HepG2 (cell line): ENCODE data around the gene MEI1. TPM values are rescaled to one million over a fixed set of nuclear protein-coding genes. Genes with fewer than 3 reads are reported as not detected.

ENCODE experiments used
- EED ChIP-seq: sonication (generic); formaldehyde crosslinking; IDR thresholded peaks from 2 replicates; pipeline ENCODE4 v1.5.0; 2020; ENCODE audit warnings: mild to moderate bottlenecking, missing genetic modification reagents
- HES4 ChIP-seq: sonication (generic); formaldehyde crosslinking; IDR thresholded peaks from 2 replicates; pipeline ENCODE4 v1.9.0; 2021; ENCODE audit warnings: mild to moderate bottlenecking, missing genetic modification reagents, borderline replicate concordance
- HIVEP1 ChIP-seq: sonication (generic); formaldehyde crosslinking; IDR thresholded peaks from 2 replicates; pipeline ENCODE4 v1.4.0; 2020; ENCODE audit warnings: mild to moderate bottlenecking, missing genetic modification reagents
- MEIS2 ChIP-seq: sonication (generic); formaldehyde crosslinking; IDR thresholded peaks from 2 replicates; pipeline ENCODE4 v1.9.0; 2021; ENCODE audit warnings: mild to moderate bottlenecking, missing genetic modification reagents
- NFYB ChIP-seq: sonication (generic); formaldehyde crosslinking; IDR thresholded peaks from 2 replicates; pipeline ENCODE4 v1.4.0; 2020; ENCODE audit warnings: missing genetic modification reagents
- SP5 ChIP-seq: IDR thresholded peaks from 2 replicates; pipeline ENCODE4 v1.6.1; 2016; ENCODE audit warnings: low read depth, borderline replicate concordance
- SRSF4 ChIP-seq: fragments of 200-400 bp; formaldehyde crosslinking; IDR thresholded peaks from one replicate; pipeline ENCODE4 v1.6.1; 2018; ENCODE audit warnings: mild to moderate bottlenecking, low read depth, low read length, moderate library complexity; ENCODE audit not compliant: poor library complexity, severe bottlenecking
- TOE1 ChIP-seq: sonication (generic); formaldehyde crosslinking; IDR thresholded peaks from 2 replicates; pipeline ENCODE4 v1.4.0; 2020; ENCODE audit warnings: mild to moderate bottlenecking, missing genetic modification reagents
- WIZ ChIP-seq: sonication (generic); formaldehyde crosslinking; IDR thresholded peaks from 2 replicates; pipeline ENCODE4 v1.5.1; 2020; ENCODE audit warnings: mild to moderate bottlenecking, missing genetic modification reagents
- YY1 ChIP-seq: IDR thresholded peaks from 2 replicates; pipeline ENCODE4 v1.6.1; 2011; ENCODE audit warnings: low read length, low read depth, moderate library complexity, mild to moderate bottlenecking; ENCODE audit not compliant: insufficient read depth, insufficient replicate concordance
- ZBTB3 ChIP-seq: sonication (generic); formaldehyde crosslinking; IDR thresholded peaks from 2 replicates; pipeline ENCODE4 v1.4.0; 2020; ENCODE audit warnings: low read depth, mild to moderate bottlenecking, moderate library complexity, missing genetic modification reagents, borderline replicate concordance
- ZBTB42 ChIP-seq: sonication (generic); formaldehyde crosslinking; IDR thresholded peaks from 2 replicates; pipeline ENCODE4 v1.5.0; 2020; ENCODE audit warnings: mild to moderate bottlenecking, missing genetic modification reagents
- ZNF333 ChIP-seq: sonication (generic); formaldehyde crosslinking; IDR thresholded peaks from 2 replicates; pipeline ENCODE4 v1.4.0; 2020; ENCODE audit warnings: mild to moderate bottlenecking, missing genetic modification reagents, borderline replicate concordance
- ZNF570 ChIP-seq: sonication (generic); formaldehyde crosslinking; IDR thresholded peaks from 2 replicates; pipeline ENCODE4 v1.4.0; 2020; ENCODE audit warnings: mild to moderate bottlenecking, missing genetic modification reagents, borderline replicate concordance
- ZNF619 ChIP-seq: sonication (generic); formaldehyde crosslinking; IDR thresholded peaks from 2 replicates; pipeline ENCODE4 v1.4.0; 2020; ENCODE audit warnings: mild to moderate bottlenecking, missing genetic modification reagents
- ZSCAN21 ChIP-seq: sonication (generic); formaldehyde crosslinking; IDR thresholded peaks from 2 replicates; pipeline ENCODE4 v1.8.0; 2022; ENCODE audit warnings: mild to moderate bottlenecking, missing genetic modification reagents, moderate library complexity, borderline replicate concordance
- ZXDC ChIP-seq: sonication (generic); formaldehyde crosslinking; IDR thresholded peaks from 2 replicates; pipeline ENCODE4 v1.5.0; 2020; ENCODE audit warnings: mild to moderate bottlenecking, missing genetic modification reagents
- polyA plus RNA-seq, 8 experiments: library from polyadenylated mRNA; depleted of rRNA in 3 of 8; stranded (reverse) in 7 of 8; unstranded in 1 of 8; fragments of >200 nt; fragmentation: Illumina TruSeq in 4 of 8; extraction: Trizol in 4 of 8; gene quantifications; 2 replicates each; pipeline versions ENCODE4 v1.2.1 to v1.2.3, GENCODE V29; 2011 to 2016; ENCODE audit warnings: low read depth in 4 of 8, missing spikeins in 1 of 8, mixed read lengths in 1 of 8; ENCODE audit not compliant: insufficient read depth in 1 of 8
- total RNA-seq, 5 experiments: library from RNA; depleted of rRNA; stranded (reverse); fragments of >200 nt; fragmentation: Illumina TruSeq; extraction: Trizol; gene quantifications; 2 replicates each; pipeline ENCODE4 v1.2.3, GENCODE V29; 2016; ENCODE audit warnings: low read depth in 1 of 5
- TF ChIP-seq, protein P1 (sequence below): sonication (generic); formaldehyde crosslinking; IDR thresholded peaks from 2 replicates; pipeline ENCODE4 v1.4.0; 2020; ENCODE audit warnings: missing genetic modification reagents
- TF ChIP-seq, protein P2 (sequence below): sonication (generic); formaldehyde crosslinking; IDR thresholded peaks from 2 replicates; pipeline ENCODE4 v1.4.0; 2020; ENCODE audit warnings: missing genetic modification reagents

The MEI1 gene
- total and polyA plus RNA-seq, 2 of the 13 experiments (the other 11 are each of a cell fraction or from before 2014, with no cell fraction given): 0.75 to 1.9 TPM

DNA sequence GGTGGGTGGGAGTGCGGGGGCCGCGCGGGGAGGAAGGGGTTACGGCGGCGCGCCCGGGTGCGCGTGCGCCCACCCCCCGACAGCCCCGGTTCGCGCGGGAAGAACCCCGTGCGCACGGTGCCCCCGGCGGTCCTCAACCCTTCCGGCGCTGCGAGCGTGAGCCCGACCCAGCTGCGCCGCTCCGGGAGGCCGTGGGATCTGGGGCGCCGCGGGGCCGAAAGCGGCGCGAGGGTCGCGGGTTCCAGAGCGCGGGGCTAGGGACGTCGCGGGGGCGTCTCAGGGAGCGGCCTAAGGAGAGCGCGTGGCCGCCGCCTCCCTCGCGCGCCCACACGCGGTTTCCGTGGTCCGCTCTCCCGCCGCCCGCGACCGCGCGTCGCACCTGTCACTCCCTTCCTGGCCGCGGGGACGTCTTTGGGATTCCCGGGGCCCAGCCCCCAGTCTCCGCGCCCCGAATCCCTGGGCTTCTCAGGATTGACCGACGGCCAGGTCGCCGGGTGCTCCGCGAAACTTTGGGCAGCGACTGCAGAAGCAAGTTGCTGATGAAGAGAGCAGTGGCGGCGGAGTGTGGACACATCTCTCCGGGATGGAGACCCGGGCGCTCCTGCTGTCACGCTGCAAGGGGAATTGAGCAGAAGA, 134.2 kb downstream of the MEI1 start (continued):
- TF ChIP-seq, protein P1, sequence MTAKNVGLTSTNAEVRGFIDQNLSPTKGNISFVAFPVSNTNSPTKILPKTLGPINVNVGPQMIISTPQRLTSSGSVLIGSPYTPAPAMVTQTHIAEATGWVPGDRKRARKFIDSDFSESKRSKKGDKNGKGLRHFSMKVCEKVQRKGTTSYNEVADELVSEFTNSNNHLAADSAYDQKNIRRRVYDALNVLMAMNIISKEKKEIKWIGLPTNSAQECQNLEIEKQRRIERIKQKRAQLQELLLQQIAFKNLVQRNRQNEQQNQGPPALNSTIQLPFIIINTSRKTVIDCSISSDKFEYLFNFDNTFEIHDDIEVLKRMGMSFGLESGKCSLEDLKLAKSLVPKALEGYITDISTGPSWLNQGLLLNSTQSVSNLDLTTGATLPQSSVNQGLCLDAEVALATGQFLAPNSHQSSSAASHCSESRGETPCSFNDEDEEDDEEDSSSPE (CRISPR knock-in tag): peak; percentile 47; the same call in 1 of the 2 replicates
- TF ChIP-seq HIVEP1 (CRISPR knock-in tag): peak; percentile 60; the same call in 1 of the 2 replicates
- TF ChIP-seq ZSCAN21: peak; percentile 74; the same call in 1 of the 2 replicates
- TF ChIP-seq, protein P2, sequence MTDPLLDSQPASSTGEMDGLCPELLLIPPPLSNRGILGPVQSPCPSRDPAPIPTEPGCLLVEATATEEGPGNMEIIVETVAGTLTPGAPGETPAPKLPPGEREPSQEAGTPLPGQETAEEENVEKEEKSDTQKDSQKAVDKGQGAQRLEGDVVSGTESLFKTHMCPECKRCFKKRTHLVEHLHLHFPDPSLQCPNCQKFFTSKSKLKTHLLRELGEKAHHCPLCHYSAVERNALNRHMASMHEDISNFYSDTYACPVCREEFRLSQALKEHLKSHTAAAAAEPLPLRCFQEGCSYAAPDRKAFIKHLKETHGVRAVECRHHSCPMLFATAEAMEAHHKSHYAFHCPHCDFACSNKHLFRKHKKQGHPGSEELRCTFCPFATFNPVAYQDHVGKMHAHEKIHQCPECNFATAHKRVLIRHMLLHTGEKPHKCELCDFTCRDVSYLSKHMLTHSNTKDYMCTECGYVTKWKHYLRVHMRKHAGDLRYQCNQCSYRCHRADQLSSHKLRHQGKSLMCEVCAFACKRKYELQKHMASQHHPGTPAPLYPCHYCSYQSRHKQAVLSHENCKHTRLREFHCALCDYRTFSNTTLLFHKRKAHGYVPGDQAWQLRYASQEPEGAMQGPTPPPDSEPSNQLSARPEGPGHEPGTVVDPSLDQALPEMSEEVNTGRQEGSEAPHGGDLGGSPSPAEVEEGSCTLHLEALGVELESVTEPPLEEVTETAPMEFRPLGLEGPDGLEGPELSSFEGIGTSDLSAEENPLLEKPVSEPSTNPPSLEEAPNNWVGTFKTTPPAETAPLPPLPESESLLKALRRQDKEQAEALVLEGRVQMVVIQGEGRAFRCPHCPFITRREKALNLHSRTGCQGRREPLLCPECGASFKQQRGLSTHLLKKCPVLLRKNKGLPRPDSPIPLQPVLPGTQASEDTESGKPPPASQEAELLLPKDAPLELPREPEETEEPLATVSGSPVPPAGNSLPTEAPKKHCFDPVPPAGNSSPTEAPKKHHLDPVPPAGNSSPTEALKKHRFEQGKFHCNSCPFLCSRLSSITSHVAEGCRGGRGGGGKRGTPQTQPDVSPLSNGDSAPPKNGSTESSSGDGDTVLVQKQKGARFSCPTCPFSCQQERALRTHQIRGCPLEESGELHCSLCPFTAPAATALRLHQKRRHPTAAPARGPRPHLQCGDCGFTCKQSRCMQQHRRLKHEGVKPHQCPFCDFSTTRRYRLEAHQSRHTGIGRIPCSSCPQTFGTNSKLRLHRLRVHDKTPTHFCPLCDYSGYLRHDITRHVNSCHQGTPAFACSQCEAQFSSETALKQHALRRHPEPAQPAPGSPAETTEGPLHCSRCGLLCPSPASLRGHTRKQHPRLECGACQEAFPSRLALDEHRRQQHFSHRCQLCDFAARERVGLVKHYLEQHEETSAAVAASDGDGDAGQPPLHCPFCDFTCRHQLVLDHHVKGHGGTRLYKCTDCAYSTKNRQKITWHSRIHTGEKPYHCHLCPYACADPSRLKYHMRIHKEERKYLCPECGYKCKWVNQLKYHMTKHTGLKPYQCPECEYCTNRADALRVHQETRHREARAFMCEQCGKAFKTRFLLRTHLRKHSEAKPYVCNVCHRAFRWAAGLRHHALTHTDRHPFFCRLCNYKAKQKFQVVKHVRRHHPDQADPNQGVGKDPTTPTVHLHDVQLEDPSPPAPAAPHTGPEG: 0 out of 2 replicates have a peak, but pooled peaks have one; percentile 32
- TF ChIP-seq TOE1 (CRISPR knock-in tag): no peak
- 0 out of 2 replicates have a peak, but pooled peaks have one; percentile 20 for TF ChIP-seq ZNF333 (CRISPR knock-in tag)
- no peak for TF ChIP-seq EED (CRISPR knock-in tag)
- no peak for TF ChIP-seq YY1
- 0 out of 2 replicates have a peak, but pooled peaks have one; percentile 56 for TF ChIP-seq ZBTB42 (CRISPR knock-in tag)
- 0 out of 2 replicates have a peak, but pooled peaks have one; percentile 40 for TF ChIP-seq MEIS2 (CRISPR knock-in tag)
- no peak for TF ChIP-seq SP5 (CRISPR knock-in tag)
- no peak for TF ChIP-seq WIZ (CRISPR knock-in tag)
- TF ChIP-seq HES4 (CRISPR knock-in tag): peak; percentile 60; the same call in 1 of the 2 replicates
- no peak for TF ChIP-seq NFYB (CRISPR knock-in tag)
- TF ChIP-seq ZBTB3 (CRISPR knock-in tag): no peak; the same call in 1 of the 2 replicates
- TF ChIP-seq ZNF570 (CRISPR knock-in tag): peak; percentile 49; the same call in 1 of the 2 replicates
- no peak for TF ChIP-seq ZXDC (CRISPR knock-in tag)
- TF ChIP-seq SRSF4: no peak
- no peak for TF ChIP-seq ZNF619
